GM04504 (cell line): ENCODE results near the gene CENPVL1.
"Not testable (repeated sequence)": the region's sequence is repeated elsewhere in the genome, so short reads cannot be mapped to it uniquely, and the experiment has no call there.

Experiments
- DNase-seq: peaks from one replicate; pipeline ENCODE4 v3.0.0-alpha.2; 2012; ENCODE audit warnings: low read depth

The CENPVL1 gene

GRCh38 chrX:51710277-51711164 is at the start of gene CENPVL1:
Gene CENPVL1, plus strand, starts transcription at chrX:51710512. Its CDS starts 0 bp downstream, at chrX:51710512.
- DNase-seq = not testable (repeated sequence)

GRCh38 chrX:51665981-51666380 is 44.3 kb upstream of the CENPVL1 start:
- no peak for DNase-seq

GRCh38 chrX:51679689-51680433 is 30.5 kb upstream of the CENPVL1 start:
- DNase-seq = not testable (repeated sequence)

GRCh38 chrX:51681808-51682719 is 28.2 kb upstream of the CENPVL1 start:
- not testable (repeated sequence) for DNase-seq

DNA sequence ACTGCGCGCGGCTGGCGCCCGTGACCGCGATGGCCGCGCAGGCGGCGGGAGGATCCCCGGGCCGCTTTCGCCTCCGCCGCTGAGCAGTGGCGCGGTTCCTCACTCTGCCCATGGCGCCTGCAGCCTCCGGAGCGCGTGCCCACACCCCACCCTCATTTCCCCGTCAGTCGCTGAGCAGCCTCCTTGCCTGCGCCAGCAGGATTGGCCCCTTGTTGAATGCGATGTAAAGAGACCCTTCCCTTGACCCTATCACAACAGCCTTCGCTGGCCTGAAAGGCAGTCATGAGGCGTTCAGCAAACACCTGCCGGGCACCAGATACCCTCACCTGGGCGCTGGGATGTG is 27.6 kb upstream of the CENPVL1 start, which contains the start of gene CENPVL2:
Gene CENPVL2 (minus strand): TSS at position 112 of the 343 bp plus-strand sequence. CDS start 0 bp downstream, at position 112.
- DNase-seq = not testable (repeated sequence)

DNA sequence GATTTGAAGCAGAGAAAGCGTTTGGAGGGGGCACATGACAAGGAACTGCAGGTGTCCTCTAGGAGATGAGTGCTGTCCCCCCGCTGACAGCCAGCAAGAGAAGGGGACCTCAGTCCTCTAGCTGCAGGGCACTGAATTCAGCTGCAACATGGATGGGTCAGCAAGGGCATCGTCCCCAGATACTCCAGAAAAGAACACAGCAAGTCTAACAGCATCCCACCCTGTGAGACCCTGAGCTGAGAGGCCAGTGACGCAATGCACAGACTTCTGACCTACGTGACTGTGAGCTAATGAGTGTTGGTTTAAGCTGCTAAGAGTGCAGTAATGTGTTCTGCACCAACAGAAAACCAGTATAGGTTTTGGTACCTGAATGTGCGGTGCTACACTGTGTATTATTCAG is 16.1 kb upstream of the CENPVL1 start:
- no peak for DNase-seq

- DNase-seq = no peak
Observed at GRCh38 chrX:51697397-51697796, 12.9 kb upstream of the CENPVL1 start.

DNA sequence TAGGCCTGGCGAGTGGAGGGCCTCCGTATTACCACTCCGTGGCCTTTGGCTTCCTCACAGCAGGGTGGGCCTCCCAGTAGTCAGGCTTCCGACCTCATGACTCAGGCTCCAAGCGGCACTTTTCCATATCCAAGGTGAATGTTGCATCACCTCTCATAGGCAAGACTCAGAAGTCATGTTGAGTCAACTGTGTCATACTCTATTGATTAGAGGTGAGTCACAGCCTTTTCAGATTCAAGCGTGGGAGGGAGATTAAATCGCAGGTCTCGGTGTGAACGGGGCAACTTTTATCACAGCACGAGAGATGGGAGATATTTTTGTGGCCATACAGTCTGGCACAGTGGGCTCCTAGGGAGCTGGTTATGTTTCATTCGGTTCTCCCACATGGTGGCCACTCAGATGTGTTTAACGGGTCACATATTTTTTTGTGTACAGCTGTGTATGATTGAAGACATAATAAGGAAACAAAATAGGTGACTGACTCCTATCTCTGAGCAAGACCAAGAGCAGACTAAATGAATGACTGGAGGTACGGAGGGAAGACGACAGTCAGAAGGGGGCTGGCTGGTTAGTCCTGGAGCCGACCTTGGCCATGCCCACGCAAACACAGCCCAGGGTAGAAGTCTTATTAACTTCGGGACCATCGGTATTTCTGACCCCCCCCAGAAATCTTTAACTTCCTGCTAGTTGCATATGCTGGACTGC is 2.8 kb downstream of the CENPVL1 start:
- not testable (repeated sequence) for DNase-seq

DNA sequence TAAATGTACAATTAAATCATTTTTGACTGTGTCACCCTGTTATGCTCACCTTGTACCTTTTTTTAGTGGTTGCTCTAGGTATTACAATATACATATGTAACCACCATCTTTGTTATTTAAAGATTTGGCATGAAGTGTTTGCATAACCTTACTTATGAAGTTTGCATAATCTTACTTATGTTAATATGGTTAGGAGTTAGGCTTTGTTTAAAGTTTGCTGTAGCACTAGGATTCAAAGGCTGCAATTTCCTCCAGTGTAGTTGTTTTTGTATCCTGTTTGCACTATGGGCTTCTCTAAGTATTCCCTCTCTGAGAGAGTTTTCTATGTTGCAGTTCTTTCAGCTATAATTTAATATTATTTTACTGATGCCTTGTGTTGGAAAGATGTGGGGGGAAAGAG is 17.9 kb downstream of the CENPVL1 start:
- no peak for DNase-seq

GRCh38 chrX:51737091-51737490 is 26.8 kb downstream of the CENPVL1 start:
- no peak for DNase-seq

GRCh38 chrX:51742586-51742985 is 32.3 kb downstream of the CENPVL1 start:
- no peak for DNase-seq

GRCh38 chrX:51743179-51743957 is 33.1 kb downstream of the CENPVL1 start, which contains the start of gene GSPT2:
Gene GSPT2, plus strand, starts transcription at chrX:51743442. Its CDS starts 185 bp downstream, at chrX:51743627.
- DNase-seq = peak; percentile 35

DNA sequence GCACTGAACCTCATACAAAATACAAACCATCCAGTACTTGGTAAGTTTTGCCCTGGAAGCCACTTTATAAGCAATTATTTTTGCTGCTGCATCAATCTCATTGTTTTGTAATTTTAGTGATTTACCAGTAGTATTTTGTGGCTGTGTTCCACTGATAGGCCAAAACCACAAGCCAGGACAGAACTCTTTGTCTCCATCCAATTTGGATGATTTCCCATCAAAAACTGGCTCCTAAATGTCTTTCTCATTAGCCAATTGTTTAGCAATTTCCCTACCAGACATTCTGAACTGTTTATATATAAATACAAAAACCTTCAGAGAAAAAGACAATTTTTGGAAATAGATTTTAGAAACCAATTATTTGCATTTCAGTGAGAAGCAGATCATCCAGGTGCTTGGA is 37.4 kb downstream of the CENPVL1 start:
- no peak for DNase-seq

- DNase-seq = no peak
Observed at GRCh38 chrX:51759055-51759839, 48.9 kb downstream of the CENPVL1 start.

DNA sequence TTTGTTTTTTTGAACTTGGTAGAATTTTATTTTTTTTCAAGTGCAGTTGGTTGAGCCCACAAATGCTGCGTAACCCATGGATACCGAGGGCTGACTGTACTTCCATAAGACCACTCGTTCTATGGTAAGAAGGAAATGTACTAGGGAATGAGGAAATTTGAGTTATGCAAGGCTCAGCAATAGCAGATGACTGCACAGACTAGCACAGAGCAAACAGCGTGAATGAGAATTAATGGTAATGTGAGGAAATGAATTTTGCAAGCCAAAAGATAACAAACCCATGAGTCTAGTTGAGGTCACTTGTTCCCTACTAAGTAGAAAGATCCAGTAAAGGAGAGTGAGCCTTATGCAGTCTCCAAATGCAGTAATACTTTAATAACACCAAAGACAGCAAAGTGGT is 50.3 kb downstream of the CENPVL1 start:
- no peak for DNase-seq
